H9 (cell line): ENCODE measurements around the gene FBXO38. TPM values are rescaled to one million over a fixed set of nuclear protein-coding genes. Genes with fewer than 3 reads are reported as not detected.

Source experiments
- DNase-seq: peaks from one replicate; pipeline ENCODE4 v3.0.0-alpha.2; 2017
- H2AFZ ChIP-seq: one replicate; pipeline ENCODE4 v1.6.1; 2013; ENCODE audit warnings: mild to moderate bottlenecking, low read length, control low read depth, moderate library complexity
- H2AK5ac ChIP-seq: 2 replicates; pipeline ENCODE4 v1.6.1; 2013; ENCODE audit warnings: low read length, control low read depth, mixed read lengths; ENCODE audit not compliant: insufficient read length
- H2BK120ac ChIP-seq: one replicate; pipeline ENCODE4 v1.6.1; 2013; ENCODE audit warnings: low read depth, mild to moderate bottlenecking, low read length, control low read depth, inconsistent platforms; ENCODE audit not compliant: poor library complexity, severe bottlenecking
- H2BK12ac ChIP-seq: 2 replicates; pipeline ENCODE4 v1.6.1; 2013; ENCODE audit warnings: low read length, control low read depth, mixed read lengths, low read depth; ENCODE audit not compliant: insufficient read length
- H2BK15ac ChIP-seq: 2 replicates; pipeline ENCODE4 v1.6.1; 2013; ENCODE audit warnings: low read depth, low read length, control low read depth
- H2BK20ac ChIP-seq: one replicate; pipeline ENCODE4 v1.6.1; 2013; ENCODE audit warnings: low read depth, mild to moderate bottlenecking, low read length, control low read depth, inconsistent platforms; ENCODE audit not compliant: poor library complexity, severe bottlenecking
- H2BK5ac ChIP-seq: 2 replicates; pipeline ENCODE4 v1.6.1; 2013; ENCODE audit warnings: low read length, control low read depth, mixed read lengths; ENCODE audit not compliant: insufficient read length
- H3K14ac ChIP-seq: 2 replicates; pipeline ENCODE4 v1.6.1; 2013; ENCODE audit warnings: low read length, control low read depth; ENCODE audit not compliant: insufficient read depth
- H3K18ac ChIP-seq: 2 replicates; pipeline ENCODE4 v1.6.1; 2013; ENCODE audit warnings: low read depth, mild to moderate bottlenecking, mixed read lengths, low read length, control low read depth; ENCODE audit not compliant: insufficient read length
- H3K23ac ChIP-seq: 2 replicates; pipeline ENCODE4 v1.6.1; 2013; ENCODE audit warnings: low read length, control low read depth, mixed read lengths, low read depth; ENCODE audit not compliant: insufficient read length
- H3K23me2 ChIP-seq: 2 replicates; pipeline ENCODE4 v1.6.1; 2013; ENCODE audit warnings: low read depth, mild to moderate bottlenecking, mixed read lengths, low read length, control low read depth; ENCODE audit not compliant: insufficient read length, poor library complexity, severe bottlenecking
- H3K27ac ChIP-seq: 2 replicates; pipeline ENCODE4 v1.5.1; 2013; ENCODE audit warnings: low read length, control low read depth, mixed read lengths, low read depth; ENCODE audit not compliant: insufficient read length
- H3K27me3 ChIP-seq: 2 replicates; pipeline ENCODE4 v1.6.1; 2013; ENCODE audit warnings: low read length, control low read depth, inconsistent platforms; ENCODE audit not compliant: insufficient read depth
- H3K4ac ChIP-seq: 2 replicates; pipeline ENCODE4 v1.6.1; 2013; ENCODE audit warnings: low read depth, mild to moderate bottlenecking, control low read depth, inconsistent platforms, low read length, moderate library complexity
- H3K4me1 ChIP-seq: 2 replicates; pipeline ENCODE4 v1.6.1; 2013; ENCODE audit warnings: low read length, control low read depth, inconsistent platforms; ENCODE audit not compliant: insufficient read depth
- H3K4me2 ChIP-seq: 2 replicates; pipeline ENCODE4 v1.6.1; 2013; ENCODE audit warnings: low read length, control low read depth, mixed read lengths; ENCODE audit not compliant: insufficient read length, insufficient read depth
- H3K56ac ChIP-seq: 2 replicates; pipeline ENCODE4 v1.6.1; 2013; ENCODE audit warnings: low read depth, mild to moderate bottlenecking, mixed read lengths, low read length, control low read depth; ENCODE audit not compliant: insufficient read length
- H3K79me1 ChIP-seq: 2 replicates; pipeline ENCODE4 v1.6.1; 2013; ENCODE audit warnings: low read depth, mild to moderate bottlenecking, moderate library complexity, low read length, control low read depth, inconsistent platforms; ENCODE audit not compliant: insufficient read depth, poor library complexity, severe bottlenecking
- H3K79me2 ChIP-seq: 2 replicates; pipeline ENCODE4 v1.6.1; 2013; ENCODE audit warnings: low read length, control low read depth, inconsistent platforms; ENCODE audit not compliant: insufficient read depth
- H3K9ac ChIP-seq: 2 replicates; pipeline ENCODE4 v1.6.1; 2013; ENCODE audit warnings: low read length, control low read depth, mixed read lengths; ENCODE audit not compliant: insufficient read length; ENCODE audit errors: extremely low read depth
- H3K9me3 ChIP-seq: one replicate; pipeline ENCODE4 v1.6.1; 2013; ENCODE audit warnings: low read depth, low read length, inconsistent platforms; ENCODE audit not compliant: control insufficient read depth
- H3T11ph ChIP-seq: one replicate; pipeline ENCODE4 v1.6.1; 2013; ENCODE audit warnings: mild to moderate bottlenecking, low read length, control low read depth, inconsistent platforms
- H4K20me1 ChIP-seq: one replicate; pipeline ENCODE4 v1.6.1; 2013; ENCODE audit not compliant: control insufficient read depth, insufficient read length, insufficient read depth
- H4K5ac ChIP-seq: 2 replicates; pipeline ENCODE4 v1.6.1; 2013; ENCODE audit warnings: low read depth, mild to moderate bottlenecking, mixed read lengths, low read length, control low read depth; ENCODE audit not compliant: insufficient read length
- H4K8ac ChIP-seq: replicated peaks from 2 replicates; pipeline ENCODE4 v1.6.1; 2013; ENCODE audit warnings: low read length, control low read depth, mixed read lengths, low read depth; ENCODE audit not compliant: insufficient read length
- H4K91ac ChIP-seq: 2 replicates; pipeline ENCODE4 v1.6.1; 2013; ENCODE audit warnings: low read depth, mild to moderate bottlenecking, moderate library complexity, mixed read lengths, low read length, control low read depth; ENCODE audit not compliant: insufficient read length
- H3K27ac Mint-ChIP-seq, 3 experiments: 2 replicates in 2 of 3; 3 replicates in 1 of 3; pipeline ENCODE4 v1.8.0; 2020 to 2021; ENCODE audit warnings: mixed read lengths in 3 of 3, mild to moderate bottlenecking in 1 of 3, moderate library complexity in 1 of 3
- H3K27me3 Mint-ChIP-seq: 2 replicates; pipeline ENCODE4 v1.8.0; 2021; ENCODE audit warnings: low read depth, mild to moderate bottlenecking, moderate library complexity, mixed read lengths
- H3K36me3 Mint-ChIP-seq, 3 experiments: 2 replicates in 2 of 3; 3 replicates in 1 of 3; pipeline ENCODE4 v1.8.0; 2020 to 2021; ENCODE audit warnings: low read depth in 3 of 3, mixed read lengths in 3 of 3; ENCODE audit not compliant: insufficient read depth in 1 of 3
- H3K4me1 Mint-ChIP-seq, 2 experiments: 2 replicates each; pipeline ENCODE4 v1.8.0; 2020; ENCODE audit warnings: mixed read lengths in 2 of 2
- H3K4me3 Mint-ChIP-seq, 2 experiments: 2 replicates in 1 of 2; 3 replicates in 1 of 2; pipeline ENCODE4 v1.8.0; 2020 to 2021; ENCODE audit warnings: mild to moderate bottlenecking in 2 of 2, mixed read lengths in 2 of 2, moderate library complexity in 1 of 2
- H3K9me3 Mint-ChIP-seq, 2 experiments: 2 replicates in 1 of 2; 3 replicates in 1 of 2; pipeline ENCODE4 v1.8.0; 2020; ENCODE audit warnings: mild to moderate bottlenecking in 2 of 2, mixed read lengths in 2 of 2, moderate library complexity in 1 of 2
- CTCF ChIP-seq: fragments of 200-600 bp; sonication (generic); conservative IDR thresholded peaks from 3 replicates; pipeline ENCODE4 v1.8.0; 2021; ENCODE audit warnings: antibody characterized with exemption, mild to moderate bottlenecking
- WGBS: extraction: QIAGEN DNeasy Blood & Tissue Kit; methylation state at CpG from one replicate; pipeline ENCODE4 v1.1.7; 2013; ENCODE audit warnings: missing lambda C conversion rate, low lambda C conversion rate, mixed read lengths; ENCODE audit not compliant: insufficient read length; ENCODE audit errors: extremely low coverage; 5-methylcytosine and 5-hydroxymethylcytosine counted together
- total RNA-seq: library from RNA; stranded (reverse); gene quantifications from 2 replicates; pipeline ENCODE4 v1.2.1, GENCODE V29; 2021

The FBXO38 gene
- total RNA-seq, 1 experiment from 2014 or later: 34.6 TPM

- Histone ChIP-seq H3K27ac (no peak overlapping the region), H4K20me1 (no peaks in the 10 kb centered on the region)
These were observed 7.2 kb downstream of the FBXO38 start for GRCh38 chr5:148390914-148391313.

More at GRCh38 chr5:148390914-148391313, 7.2 kb downstream of the FBXO38 start:
- no peaks in the 10 kb centered on the region for H3K27me3 Mint-ChIP-seq
- H2AK5ac ChIP-seq: no peak overlapping the region
- no peak overlapping the region for H4K91ac ChIP-seq
- peaks cover 15% of the 10 kb centered on the region; the same call in 1 of the 2 replicates for H3K79me2 ChIP-seq
- no peak overlapping the region for H2BK5ac ChIP-seq
- H3K4ac ChIP-seq: no peak overlapping the region
- H3K56ac ChIP-seq: no peak overlapping the region
- peaks cover 0 to 18% (median 6%) of the 10 kb centered on the region in 3 experiments; a peak in 5 of 7 replicates for H3K36me3 Mint-ChIP-seq
- H3K9me3 Mint-ChIP-seq: no peaks in the 10 kb centered on the region
- H3T11ph ChIP-seq: no peak overlapping the region
- no peak overlapping the region for H2BK15ac ChIP-seq
- H3K79me1 ChIP-seq: peaks cover 2% of the 10 kb centered on the region
- no peak overlapping the region for H2BK12ac ChIP-seq
- H3K27ac Mint-ChIP-seq: peak overlapping the region in 1 of 3 experiments; percentile 21; a peak in 3 of 7 replicates
- no peaks in the 10 kb centered on the region for H3K9me3 ChIP-seq
- H3K23me2 ChIP-seq: no peaks in the 10 kb centered on the region
- H3K18ac ChIP-seq: no peak overlapping the region
- no peak for DNase-seq
- H3K4me3 Mint-ChIP-seq: no peak overlapping the region
- H3K9ac ChIP-seq: no peak overlapping the region
- no peak overlapping the region for H4K5ac ChIP-seq
- TF ChIP-seq CTCF: no peak
- H2AFZ ChIP-seq: no peak overlapping the region
- H3K14ac ChIP-seq: no peak overlapping the region
- 100% methylated on average over 2 of the region's 5 CpGs for WGBS
- no peak overlapping the region for H2BK120ac ChIP-seq
- H4K8ac ChIP-seq: no peak overlapping the region
- H3K27me3 ChIP-seq: no peaks in the 10 kb centered on the region
- no peak overlapping the region for H2BK20ac ChIP-seq
- H3K4me2 ChIP-seq: no peak overlapping the region
- peaks cover 4% of the 10 kb centered on the region; the same call in 1 of the 2 replicates for H3K4me1 ChIP-seq
- no peak overlapping the region for H3K23ac ChIP-seq
- H3K4me1 Mint-ChIP-seq: peaks cover 29 to 40% of the 10 kb centered on the region in 2 experiments
